GM12891 (cell line): Measurements from ENCODE around the gene ILF3.

Source experiments
- DNase-seq: peaks from one replicate; pipeline ENCODE4 v3.0.0; 2011; ENCODE audit warnings: low spot score; ENCODE audit not compliant: insufficient read length
- FAIRE-seq: peaks from 2 replicates; lab custom pipeline; 2011; peaks lifted over from hg19 to GRCh38; lab: Jason Lieb, UNC
- PAX5 ChIP-seq: IDR thresholded peaks from 2 replicates; pipeline ENCODE4 v1.6.1; 2011; ENCODE audit warnings: low read length, moderate library complexity, mild to moderate bottlenecking; ENCODE audit not compliant: insufficient read depth, severe bottlenecking
- POLR2A ChIP-seq: IDR thresholded peaks from 2 replicates; pipeline ENCODE4 v1.6.1; 2011; ENCODE audit warnings: low read depth, low read length, control low read depth
- POLR2AphosphoS5 ChIP-seq: IDR thresholded peaks from 2 replicates; pipeline ENCODE4 v1.6.1; 2011; ENCODE audit warnings: low read depth, low read length, control low read depth
- POU2F2 ChIP-seq: IDR thresholded peaks from 2 replicates; pipeline ENCODE4 v1.6.1; 2011; ENCODE audit warnings: low read depth, mild to moderate bottlenecking, control low read depth, low read length, moderate library complexity
- SPI1 ChIP-seq: IDR thresholded peaks from 2 replicates; pipeline ENCODE4 v1.6.1; 2011; ENCODE audit warnings: low read depth, low read length, control low read depth
- TAF1 ChIP-seq: IDR thresholded peaks from 2 replicates; pipeline ENCODE4 v1.6.1; 2011; ENCODE audit warnings: low read depth, low read length, control low read depth

Gene ILF3

GRCh38 chr19:10692673-10693264 is 38.6 kb downstream of the ILF3 start:
- FAIRE-seq: no peak
- TF ChIP-seq POU2F2: no peak
- no peak for TF ChIP-seq SPI1
- TF ChIP-seq PAX5: no peak
- TF ChIP-seq POLR2A: no peak; the same call in 1 of the 2 replicates
- TF ChIP-seq TAF1: no peak
- TF ChIP-seq POLR2AphosphoS5: no peak

GRCh38 chr19:10694706-10695307 is 40.7 kb downstream of the ILF3 start:
- no peak for DNase-seq
- no peak for FAIRE-seq
- no peak for TF ChIP-seq SPI1

More at GRCh38 chr19:10692673-10693264, 38.6 kb downstream of the ILF3 start:
- no peak for DNase-seq

GRCh38 chr19:10695401-10696398 is 41.6 kb downstream of the ILF3 start:
- FAIRE-seq (peak; percentile 95), DNase-seq (peak; percentile 93)
- no peak for TF ChIP-seq PAX5
- TF ChIP-seq SPI1: no peak
- no peak for TF ChIP-seq POLR2A
- TF ChIP-seq POU2F2: no peak
- TF ChIP-seq POLR2AphosphoS5: no peak
- TF ChIP-seq TAF1: no peak

GRCh38 chr19:10699650-10700335 is 45.6 kb downstream of the ILF3 start:
- FAIRE-seq (no peak), DNase-seq (no peak)
- TF ChIP-seq PAX5: no peak

GRCh38 chr19:10701955-10702525 is 47.9 kb downstream of the ILF3 start:
- DNase-seq (no peak), FAIRE-seq (peak; percentile 40)
- TF ChIP-seq PAX5: no peak
- no peak for TF ChIP-seq POLR2AphosphoS5

GRCh38 chr19:10706990-10707389 is 52.8 kb downstream of the ILF3 start:
- DNase-seq: no peak
- TF ChIP-seq TAF1: no peak
- FAIRE-seq: no peak

DNA sequence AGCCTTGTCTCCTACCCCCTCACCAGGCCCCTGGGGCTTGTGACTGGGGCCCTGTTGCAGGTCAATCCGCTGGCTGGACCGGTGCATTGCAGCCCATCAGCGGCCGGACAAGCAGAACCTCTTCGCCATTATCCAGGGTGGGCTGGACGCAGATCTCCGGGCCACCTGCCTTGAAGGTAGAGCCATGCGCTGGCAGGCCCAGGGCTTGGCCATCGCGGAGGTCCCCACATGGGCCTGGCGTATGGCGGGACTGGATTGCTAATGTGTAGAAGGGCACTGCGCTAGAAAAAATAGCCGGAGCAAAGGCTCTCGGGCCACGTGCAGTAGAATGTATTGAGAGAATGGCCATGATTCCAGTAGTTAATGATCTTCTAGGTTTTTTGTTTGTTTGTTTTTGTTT is 53.3 kb downstream of the ILF3 start:
- no peak for FAIRE-seq
- no peak for DNase-seq
- TF ChIP-seq SPI1 (no peak), POLR2A (no peak), TAF1 (no peak)

- no peak for TF ChIP-seq PAX5
- no peak for TF ChIP-seq POLR2A
- TF ChIP-seq TAF1: no peak
- no peak for TF ChIP-seq POU2F2
- TF ChIP-seq SPI1: no peak
- no peak for TF ChIP-seq POLR2AphosphoS5
- FAIRE-seq (no peak), DNase-seq (no peak)
Measured at GRCh38 chr19:10708291-10708690, 54.1 kb downstream of the ILF3 start.

DNA sequence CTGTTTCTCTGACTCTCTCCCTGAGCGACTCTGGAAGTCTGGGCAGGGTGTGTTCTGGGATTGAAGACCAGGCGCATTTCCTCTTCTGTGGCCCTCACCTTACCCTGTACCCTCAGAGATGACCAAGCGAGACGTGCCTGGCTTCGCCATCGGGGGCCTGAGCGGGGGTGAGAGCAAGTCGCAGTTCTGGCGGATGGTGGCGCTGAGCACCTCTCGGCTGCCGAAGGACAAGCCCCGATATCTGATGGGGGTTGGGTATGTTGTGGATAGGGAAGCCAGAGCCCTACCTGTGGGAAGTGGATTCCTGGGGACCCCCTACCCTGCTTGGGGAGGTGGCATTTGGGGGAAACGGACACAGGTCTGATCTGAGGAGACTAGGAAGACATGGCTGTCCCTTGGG is 57.9 kb downstream of the ILF3 start:
- DNase-seq: no peak
- FAIRE-seq: no peak
- TF ChIP-seq PAX5 (no peak), POLR2AphosphoS5 (no peak), POLR2A (no peak), POU2F2 (no peak), SPI1 (no peak), TAF1 (no peak)

DNA sequence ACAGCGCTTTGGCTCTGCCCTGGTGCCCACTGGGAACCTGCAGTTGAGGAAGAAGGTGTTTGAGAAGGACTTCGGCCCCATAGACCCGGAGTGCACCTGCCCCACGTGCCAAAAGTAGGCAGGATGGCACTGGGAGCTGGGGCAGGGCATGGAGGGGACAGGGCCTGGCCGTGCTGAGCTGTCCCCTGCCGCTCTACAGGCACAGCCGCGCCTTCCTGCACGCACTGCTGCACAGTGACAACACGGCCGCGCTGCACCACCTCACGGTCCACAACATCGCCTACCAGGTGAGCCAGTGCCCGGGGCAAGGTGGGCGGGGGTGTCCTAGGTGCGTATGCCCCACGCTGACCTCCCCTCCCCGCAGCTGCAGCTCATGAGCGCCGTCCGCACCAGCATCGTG is 58.6 kb downstream of the ILF3 start:
- TF ChIP-seq TAF1: no peak
- no peak for TF ChIP-seq POLR2AphosphoS5
- no peak for TF ChIP-seq POU2F2
- no peak for TF ChIP-seq PAX5
- TF ChIP-seq SPI1: no peak
- TF ChIP-seq POLR2A: no peak
- DNase-seq: no peak
- FAIRE-seq: no peak
